Measurements from ENCODE around the gene SORCS2. TPM values are rescaled to one million over a fixed set of nuclear protein-coding genes. Genes with fewer than 3 reads are reported as not detected.
A peak's percentile ranks its signal among the peaks of the same experiment; 100 is the strongest.

The SORCS2 gene
- polyA plus RNA-seq, 3 donors = 0.46 to 0.55 TPM; not detected in 1

- H4K20me1 ChIP-seq (ENCODE audit: insufficient read depth, low read length) = no peaks in the 10 kb centered on the region
Measured at GRCh38 chr4:7609316-7609715, 417.0 kb downstream of the SORCS2 start.

DNA sequence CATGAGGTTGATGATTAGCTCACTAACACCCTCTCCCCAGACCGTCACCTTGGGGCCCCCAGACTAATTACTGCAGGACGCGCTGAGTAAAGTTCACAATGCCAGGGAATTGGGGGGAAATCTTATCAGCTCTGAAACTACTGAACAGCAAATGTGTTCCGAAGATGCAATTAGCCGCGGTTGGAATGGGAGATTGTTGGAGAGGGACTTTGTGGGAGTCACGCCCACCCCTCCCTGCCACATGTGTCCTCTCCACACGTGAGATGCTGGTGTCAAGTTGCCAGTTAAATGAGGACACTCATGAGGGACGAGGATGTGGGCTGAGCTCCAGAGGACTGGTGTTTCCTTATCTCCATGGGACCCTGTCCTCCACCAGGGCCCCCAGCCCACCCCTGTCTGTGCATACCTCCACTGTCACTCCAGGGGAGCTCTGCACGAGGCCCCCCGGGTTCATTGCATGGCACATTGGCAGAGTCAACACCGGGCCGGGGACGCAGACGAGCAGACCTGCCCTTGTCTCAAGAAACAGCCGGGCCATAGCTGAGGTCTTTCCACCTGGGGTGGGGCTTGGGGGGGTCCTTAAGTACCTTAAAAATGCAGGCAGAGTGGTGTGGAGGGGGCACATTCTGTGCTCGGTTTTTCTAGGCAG, 417.8 kb downstream of the SORCS2 start:
- peaks cover 0 to 8% (median 2%) of the 10 kb centered on the region in 7 donors for H3K9me3 Mint-ChIP-seq
- Histone ChIP-seq H3K79me2 (ENCODE audit: insufficient read depth, low read length) (no peaks in the 10 kb centered on the region), H3K9me3 (replicated peaks in 1 of 2; ENCODE audit: control insufficient read depth in 1 of 2, insufficient read depth in 1 of 2, low read length in 2 of 2) (peaks cover 0 to under 1% of the 10 kb centered on the region in 2 donors), H3K4me2 (replicated peaks; ENCODE audit: extremely low read depth, low read length, poor library complexity, severe bottlenecking) (no peak overlapping the region), H2AFZ (ENCODE audit: insufficient read depth, low read depth, low read length, poor library complexity, severe bottlenecking) (no peak overlapping the region), H3K9ac (ENCODE audit: insufficient read depth, low read length, poor library complexity, severe bottlenecking) (no peak overlapping the region), H4K20me1 (ENCODE audit: insufficient read depth, low read length) (no peaks in the 10 kb centered on the region), H3K36me3 (replicated peaks in 1 of 2; ENCODE audit: control insufficient read depth in 1 of 2, insufficient read depth in 2 of 2, low read length in 2 of 2) (no peaks in the 10 kb centered on the region), H3K4me3 (replicated peaks in 1 of 3; ENCODE audit: low read depth in 2 of 3, low read length in 3 of 3) (no peak overlapping the region), H3K27me3 (ENCODE audit: control insufficient read depth in 2 of 2, insufficient read depth in 2 of 2, low read length in 2 of 2) (peaks cover 0 to 3% of the 10 kb centered on the region in 2 donors), H3K27ac (ENCODE audit: low read depth in 1 of 2, low read length in 2 of 2) (no peak overlapping the region), H3K4me1 (ENCODE audit: control insufficient read depth in 1 of 2, insufficient read depth in 2 of 2, low read length in 2 of 2) (no peaks in the 10 kb centered on the region)
- 100% methylated on average over 5 of the region's 17 CpGs for WGBS (ENCODE audit: insufficient coverage)
- H3K27me3 Mint-ChIP-seq (ENCODE audit: low read depth in 3 of 3) = peaks cover 7 to 14% (median 10%) of the 10 kb centered on the region in 3 donors
- H3K36me3 Mint-ChIP-seq = no peaks in the 10 kb centered on the region
- no peak overlapping the region for H3K4me3 Mint-ChIP-seq
- H3K27ac Mint-ChIP-seq = no peak overlapping the region
- DNase-seq = no peak
- TF ChIP-seq, protein P1, sequence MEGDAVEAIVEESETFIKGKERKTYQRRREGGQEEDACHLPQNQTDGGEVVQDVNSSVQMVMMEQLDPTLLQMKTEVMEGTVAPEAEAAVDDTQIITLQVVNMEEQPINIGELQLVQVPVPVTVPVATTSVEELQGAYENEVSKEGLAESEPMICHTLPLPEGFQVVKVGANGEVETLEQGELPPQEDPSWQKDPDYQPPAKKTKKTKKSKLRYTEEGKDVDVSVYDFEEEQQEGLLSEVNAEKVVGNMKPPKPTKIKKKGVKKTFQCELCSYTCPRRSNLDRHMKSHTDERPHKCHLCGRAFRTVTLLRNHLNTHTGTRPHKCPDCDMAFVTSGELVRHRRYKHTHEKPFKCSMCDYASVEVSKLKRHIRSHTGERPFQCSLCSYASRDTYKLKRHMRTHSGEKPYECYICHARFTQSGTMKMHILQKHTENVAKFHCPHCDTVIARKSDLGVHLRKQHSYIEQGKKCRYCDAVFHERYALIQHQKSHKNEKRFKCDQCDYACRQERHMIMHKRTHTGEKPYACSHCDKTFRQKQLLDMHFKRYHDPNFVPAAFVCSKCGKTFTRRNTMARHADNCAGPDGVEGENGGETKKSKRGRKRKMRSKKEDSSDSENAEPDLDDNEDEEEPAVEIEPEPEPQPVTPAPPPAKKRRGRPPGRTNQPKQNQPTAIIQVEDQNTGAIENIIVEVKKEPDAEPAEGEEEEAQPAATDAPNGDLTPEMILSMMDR (IDR thresholded peaks at IDR 0.05) = no peak
- peaks cover 6% of the 10 kb centered on the region for H3K4me1 Mint-ChIP-seq
- intact Hi-C loops (cut with micrococcal nuclease) = no loop called here

More at GRCh38 chr4:7609316-7609715, 417.0 kb downstream of the SORCS2 start:
- 67% methylated on average over 8 of the region's 10 CpGs for WGBS (ENCODE audit: insufficient coverage)
- Mint-ChIP-seq H3K27ac (peak overlapping the region in 2 of 7 donors; percentile 2 to 10), H3K27me3 (ENCODE audit: low read depth in 3 of 3) (peaks cover 7 to 14% (median 10%) of the 10 kb centered on the region in 3 donors), H3K4me1 (peaks cover 6% of the 10 kb centered on the region), H3K36me3 (no peaks in the 10 kb centered on the region), H3K9me3 (peaks cover 3 to 16% (median 9%) of the 10 kb centered on the region in 7 donors), H3K4me3 (no peak overlapping the region)
- no peaks in the 10 kb centered on the region for H3K79me2 ChIP-seq (ENCODE audit: insufficient read depth, low read length)
- intact Hi-C loops (cut with micrococcal nuclease) = no loop called here
- H3K9ac ChIP-seq (ENCODE audit: insufficient read depth, low read length, poor library complexity, severe bottlenecking) = no peak overlapping the region
- H2AFZ ChIP-seq (ENCODE audit: insufficient read depth, low read depth, low read length, poor library complexity, severe bottlenecking) = no peak overlapping the region
- H3K27ac ChIP-seq (ENCODE audit: low read depth in 1 of 2, low read length in 2 of 2) = no peak overlapping the region
- H3K27me3 ChIP-seq (ENCODE audit: control insufficient read depth in 2 of 2, insufficient read depth in 2 of 2, low read length in 2 of 2) = peaks cover 0 to 3% of the 10 kb centered on the region in 2 donors
- H3K9me3 ChIP-seq (replicated peaks in 1 of 2; ENCODE audit: control insufficient read depth in 1 of 2, insufficient read depth in 1 of 2, low read length in 2 of 2) = peaks cover 0 to 8% of the 10 kb centered on the region in 2 donors
- H3K36me3 ChIP-seq (replicated peaks in 1 of 2; ENCODE audit: control insufficient read depth in 1 of 2, insufficient read depth in 2 of 2, low read length in 2 of 2) = no peaks in the 10 kb centered on the region
- H3K4me2 ChIP-seq (replicated peaks; ENCODE audit: extremely low read depth, low read length, poor library complexity, severe bottlenecking) = no peak overlapping the region
- no peak overlapping the region for H3K4me3 ChIP-seq (replicated peaks in 1 of 3; ENCODE audit: low read depth in 2 of 3, low read length in 3 of 3)
- TF ChIP-seq, protein P1 (IDR thresholded peaks at IDR 0.05) = no peak
- no peak for DNase-seq
- no peaks in the 10 kb centered on the region for H3K4me1 ChIP-seq (ENCODE audit: control insufficient read depth in 1 of 2, insufficient read depth in 2 of 2, low read length in 2 of 2)

All from CD14-positive monocyte (primary cell).